Keratinocyte (primary cell): Measurements from ENCODE around the gene ADGRA3.

Experiments
- CTCF ChIP-seq, 3 experiments: IDR thresholded peaks in 1 of 3; conservative IDR thresholded peaks in 1 of 3; optimal IDR thresholded peaks in 1 of 3; 2 replicates in 2 of 3; 3 replicates in 1 of 3; pipeline versions ENCODE3 to v1.5.1; 2011; ENCODE audit warnings: low read length in 3 of 3, mild to moderate bottlenecking in 3 of 3, moderate library complexity in 2 of 3, control low read depth in 1 of 3, inconsistent platforms in 1 of 3; ENCODE audit not compliant: insufficient read depth in 2 of 3; ENCODE audit errors: extremely low read depth in 1 of 3
- EZH2 ChIP-seq: IDR thresholded peaks from one replicate; pipeline ENCODE4 v1.6.1; 2012; ENCODE audit warnings: inconsistent platforms, mild to moderate bottlenecking, low read length, moderate library complexity

- TF ChIP-seq CTCF (optimal IDR thresholded peaks at IDR 0.05 in 1 of 3, IDR thresholded peaks at IDR 0.05 in 1 of 3, conservative IDR thresholded peaks at IDR 0.05 in 1 of 3; ENCODE audit: extremely low read depth in 1 of 3, insufficient read depth in 2 of 3, low read length in 3 of 3), result no peak
- TF ChIP-seq EZH2, result no peak
These were observed 107.4 kb downstream of the ADGRA3 start for GRCh38 chr4:22408474-22408873.
